Measurements from ENCODE around the gene STAC3. TPM values are rescaled to one million over a fixed set of nuclear protein-coding genes. Genes with fewer than 3 reads are reported as not detected.

The STAC3 gene
- total and polyA plus RNA-seq, 5 donors from 2014 or later: 0.10 to 2.6 (median 0.35) TPM; not detected in 1

GRCh38 chr12:57241402-57242310 lies 9.3 kb downstream of the STAC3 start:
- peaks cover 0 to 4% (median 0%) of the 10 kb centered on the region in 7 donors for H3K9me3 Mint-ChIP-seq
- Histone ChIP-seq H3K27ac (ENCODE audit: insufficient read depth, low read length, poor library complexity, severe bottlenecking) (no peak overlapping the region), H3K36me3 (ENCODE audit: control insufficient read depth, insufficient read depth, low read length) (no peaks in the 10 kb centered on the region), H3K27me3 (ENCODE audit: control insufficient read depth, insufficient read depth, low read length) (peaks cover 3% of the 10 kb centered on the region), H3K4me1 (ENCODE audit: control insufficient read depth, insufficient read depth, low read length, poor library complexity, severe bottlenecking) (peaks cover 73% of the 10 kb centered on the region), H3K4me3 (ENCODE audit: low read depth, low read length) (no peak overlapping the region), H3K9me3 (ENCODE audit: control insufficient read depth in 2 of 2, low read length in 2 of 2) (no peaks in the 10 kb centered on the region)
- peak overlapping the region in 1 of 3 donors; percentile 42 for H3K27ac Mint-ChIP-seq
- H3K4me3 Mint-ChIP-seq: peak overlapping the region; percentile 86 to 97 (median 93)
- H3K4me1 Mint-ChIP-seq: peaks cover 5 to 61% (median 46%) of the 10 kb centered on the region in 4 donors
- H3K27me3 Mint-ChIP-seq: peaks cover 66% of the 10 kb centered on the region
- ATAC-seq (ENCODE audit: low read depth in 2 of 2): no peak
- DNase-seq: no peak
- no peaks in the 10 kb centered on the region for H3K36me3 Mint-ChIP-seq

- Mint-ChIP-seq H3K4me1 (peaks cover 5 to 68% (median 48%) of the 10 kb centered on the region in 4 donors), H3K27me3 (peaks cover 64% of the 10 kb centered on the region), H3K9me3 (peaks cover 0 to 4% (median 0%) of the 10 kb centered on the region in 7 donors), H3K4me3 (peak overlapping the region; percentile 89 to 99 (median 97)), H3K36me3 (no peaks in the 10 kb centered on the region), H3K27ac (peak overlapping the region; percentile 53 to 96 (median 93))
- Histone ChIP-seq H3K36me3 (ENCODE audit: control insufficient read depth, insufficient read depth, low read length) (no peaks in the 10 kb centered on the region), H3K27me3 (ENCODE audit: control insufficient read depth, insufficient read depth, low read length) (peaks cover 3% of the 10 kb centered on the region), H3K9me3 (ENCODE audit: control insufficient read depth in 2 of 2, low read length in 2 of 2) (no peaks in the 10 kb centered on the region), H3K27ac (ENCODE audit: insufficient read depth, low read length, poor library complexity, severe bottlenecking) (no peak overlapping the region), H3K4me3 (ENCODE audit: low read depth, low read length) (peak overlapping the region; percentile 76), H3K4me1 (ENCODE audit: control insufficient read depth, insufficient read depth, low read length, poor library complexity, severe bottlenecking) (peaks cover 80% of the 10 kb centered on the region)
- ATAC-seq (ENCODE audit: low read depth in 2 of 2): no peak
- no peak for DNase-seq
Observed at GRCh38 chr12:57240926-57241401, 10.0 kb downstream of the STAC3 start.

DNA sequence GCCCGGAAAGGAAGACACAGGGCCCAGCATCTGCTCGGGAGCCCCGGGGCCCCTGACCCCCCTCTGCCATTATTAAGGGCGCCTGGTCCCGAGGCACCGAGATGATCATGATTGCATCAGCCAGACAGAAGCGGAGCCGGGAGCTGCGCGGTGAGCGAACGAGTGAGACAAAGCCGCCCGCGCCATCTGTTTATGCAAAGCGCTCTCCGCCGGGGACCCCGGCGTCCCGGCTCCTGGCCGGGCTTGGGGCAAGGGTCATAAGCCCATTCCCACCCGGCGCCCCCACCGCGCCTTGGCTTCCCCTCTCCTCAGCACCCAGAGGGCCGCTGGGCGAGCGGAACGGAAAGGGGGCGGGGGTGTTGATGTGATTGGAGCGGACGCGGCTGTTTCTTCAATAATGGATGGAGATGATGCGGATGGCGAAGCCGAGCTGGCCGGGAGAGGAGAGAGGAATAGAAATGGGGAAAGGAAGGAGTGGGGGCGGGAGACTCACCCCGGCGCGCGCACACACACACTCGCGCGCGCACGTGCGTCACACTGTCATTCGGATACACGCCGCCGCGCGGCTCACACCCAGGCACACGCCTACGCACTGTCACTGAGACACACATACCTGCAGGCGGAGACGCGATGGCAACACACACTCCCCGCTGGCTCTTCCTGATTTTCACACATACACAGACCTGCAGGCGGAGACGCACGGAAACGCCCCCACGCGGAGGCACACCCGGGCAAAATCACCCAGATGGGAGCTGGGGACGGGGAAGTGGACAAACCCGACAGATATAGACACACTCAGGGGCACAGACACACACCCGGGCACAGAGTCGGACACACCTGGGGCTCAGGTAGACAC lies 10.7 kb downstream of the STAC3 start:
- Histone ChIP-seq H3K9me3 (ENCODE audit: control insufficient read depth in 2 of 2, low read length in 2 of 2) (no peaks in the 10 kb centered on the region), H3K27me3 (ENCODE audit: control insufficient read depth, insufficient read depth, low read length) (peaks cover 3% of the 10 kb centered on the region), H3K4me1 (ENCODE audit: control insufficient read depth, insufficient read depth, low read length, poor library complexity, severe bottlenecking) (peaks cover 87% of the 10 kb centered on the region), H3K4me3 (ENCODE audit: low read depth, low read length) (peak overlapping the region; percentile 76), H3K36me3 (ENCODE audit: control insufficient read depth, insufficient read depth, low read length) (no peaks in the 10 kb centered on the region), H3K27ac (ENCODE audit: insufficient read depth, low read length, poor library complexity, severe bottlenecking) (peak overlapping the region; percentile 51)
- Mint-ChIP-seq H3K36me3 (no peaks in the 10 kb centered on the region), H3K9me3 (peaks cover 0 to 4% (median 0%) of the 10 kb centered on the region in 7 donors), H3K4me3 (peak overlapping the region; percentile 89 to 99 (median 97)), H3K27me3 (peaks cover 64% of the 10 kb centered on the region), H3K27ac (peak overlapping the region; percentile 53 to 96 (median 93)), H3K4me1 (peaks cover 5 to 74% (median 51%) of the 10 kb centered on the region in 4 donors)
- peak; percentile 56 to 60 for ATAC-seq (ENCODE audit: low read depth in 2 of 2)
- DNase-seq: peak; percentile 60 to 82 (median 74)

DNA sequence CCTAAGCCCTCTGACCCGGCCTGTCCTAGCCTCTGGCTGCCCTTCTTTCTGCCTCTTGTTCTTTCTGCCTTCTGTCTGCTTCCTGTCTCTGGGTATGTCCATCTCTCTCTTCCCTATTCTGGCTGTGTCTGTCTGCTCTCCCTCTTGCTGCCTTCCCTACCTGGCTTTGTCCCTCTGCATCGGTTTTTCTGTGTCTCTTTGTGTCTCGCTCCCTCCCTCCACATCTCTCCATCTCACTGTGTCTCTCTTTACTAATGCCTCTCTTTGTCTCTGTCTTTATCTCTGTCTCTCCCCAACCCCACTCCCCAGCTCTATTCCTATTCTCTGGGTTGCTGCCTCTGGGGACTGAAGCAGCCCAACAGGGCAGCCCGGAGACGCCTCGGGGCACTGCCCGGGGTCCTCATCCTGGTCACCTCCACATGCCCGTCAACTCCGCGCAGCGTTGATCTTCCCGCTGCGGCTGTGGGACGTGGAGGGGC lies 11.4 kb downstream of the STAC3 start:
- peaks cover 3% of the 10 kb centered on the region for H3K27me3 ChIP-seq (ENCODE audit: control insufficient read depth, insufficient read depth, low read length)
- Mint-ChIP-seq H3K27me3 (peaks cover 64% of the 10 kb centered on the region), H3K4me3 (peak overlapping the region; percentile 89 to 99 (median 97)), H3K9me3 (peaks cover 0 to 4% (median 0%) of the 10 kb centered on the region in 7 donors), H3K27ac (peak overlapping the region; percentile 52 to 96 (median 93)), H3K4me1 (peaks cover 5 to 80% (median 54%) of the 10 kb centered on the region in 4 donors), H3K36me3 (peaks cover under 1% of the 10 kb centered on the region)
- no peaks in the 10 kb centered on the region for H3K9me3 ChIP-seq (ENCODE audit: control insufficient read depth in 2 of 2, low read length in 2 of 2)
- H3K4me3 ChIP-seq (ENCODE audit: low read depth, low read length): peak overlapping the region; percentile 76
- peaks cover 93% of the 10 kb centered on the region for H3K4me1 ChIP-seq (ENCODE audit: control insufficient read depth, insufficient read depth, low read length, poor library complexity, severe bottlenecking)
- ATAC-seq (ENCODE audit: low read depth in 2 of 2): no peak
- DNase-seq: peak in 1 of 3 donors; percentile 15
- H3K36me3 ChIP-seq (ENCODE audit: control insufficient read depth, insufficient read depth, low read length): no peaks in the 10 kb centered on the region
- H3K27ac ChIP-seq (ENCODE audit: insufficient read depth, low read length, poor library complexity, severe bottlenecking): peak overlapping the region; percentile 51

DNA sequence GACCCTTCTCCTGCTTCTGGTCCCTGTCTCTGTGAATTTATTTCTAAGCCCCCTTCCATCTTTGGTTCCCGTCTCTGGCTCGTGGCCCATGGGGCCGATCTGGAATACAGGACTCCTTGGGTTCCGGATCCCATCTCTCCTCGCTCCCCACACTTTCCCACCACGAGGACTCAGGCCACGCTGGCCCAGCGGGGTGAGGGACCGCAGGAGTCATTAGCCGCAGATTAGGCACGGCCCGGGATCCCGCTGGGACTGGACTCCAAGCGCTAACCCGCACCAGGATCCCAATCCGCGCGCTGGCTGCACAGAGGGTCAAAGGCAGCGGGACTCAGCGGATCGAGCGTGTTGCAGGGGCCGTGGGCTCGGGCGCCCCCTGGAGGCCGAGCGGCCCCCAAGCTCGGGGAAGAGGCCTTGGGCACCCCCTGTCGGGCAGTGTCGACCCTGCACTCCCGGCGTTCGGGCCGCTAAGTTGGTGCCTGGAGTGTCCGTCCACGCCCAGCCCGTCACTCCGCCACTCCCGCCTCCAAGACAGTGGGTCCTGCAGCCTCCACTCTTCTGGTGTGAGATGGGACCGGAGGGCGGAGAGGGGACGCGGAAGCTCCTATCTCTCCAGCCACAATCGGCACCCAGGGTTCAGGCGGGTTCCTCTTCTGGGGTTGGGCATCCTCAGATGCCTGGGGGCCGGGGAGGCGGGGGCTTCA lies 12.0 kb downstream of the STAC3 start:
- Histone ChIP-seq H3K27me3 (ENCODE audit: control insufficient read depth, insufficient read depth, low read length) (peaks cover 3% of the 10 kb centered on the region), H3K4me1 (ENCODE audit: control insufficient read depth, insufficient read depth, low read length, poor library complexity, severe bottlenecking) (peaks cover 99% of the 10 kb centered on the region), H3K27ac (ENCODE audit: insufficient read depth, low read length, poor library complexity, severe bottlenecking) (peak overlapping the region; percentile 55), H3K36me3 (ENCODE audit: control insufficient read depth, insufficient read depth, low read length) (peaks cover 5% of the 10 kb centered on the region), H3K9me3 (ENCODE audit: control insufficient read depth in 2 of 2, low read length in 2 of 2) (no peaks in the 10 kb centered on the region), H3K4me3 (ENCODE audit: low read depth, low read length) (peak overlapping the region; percentile 76)
- Mint-ChIP-seq H3K4me3 (peak overlapping the region; percentile 89 to 99 (median 97)), H3K9me3 (peaks cover 0 to 4% (median 0%) of the 10 kb centered on the region in 7 donors), H3K36me3 (peaks cover 6% of the 10 kb centered on the region), H3K4me1 (peaks cover 11 to 84% (median 60%) of the 10 kb centered on the region in 4 donors), H3K27me3 (peaks cover 64% of the 10 kb centered on the region), H3K27ac (peak overlapping the region; percentile 91 to 97 (median 93))
- DNase-seq (peak; percentile 80 to 88 (median 84)), ATAC-seq (ENCODE audit: low read depth in 2 of 2) (peak; percentile 60 to 68)

GRCh38 chr12:57237932-57238853 lies 12.8 kb downstream of the STAC3 start:
- peak overlapping the region; percentile 91 to 97 (median 93) for H3K27ac Mint-ChIP-seq

More at GRCh38 chr12:57237932-57238853, 12.8 kb downstream of the STAC3 start:
- DNase-seq (peak in 2 of 3 donors; percentile 34 to 67), ATAC-seq (ENCODE audit: low read depth in 2 of 2) (no peak)
- Histone ChIP-seq H3K27ac (ENCODE audit: insufficient read depth, low read length, poor library complexity, severe bottlenecking) (peak overlapping the region; percentile 55), H3K9me3 (ENCODE audit: control insufficient read depth in 2 of 2, low read length in 2 of 2) (no peaks in the 10 kb centered on the region), H3K4me3 (ENCODE audit: low read depth, low read length) (peak overlapping the region; percentile 67), H3K4me1 (ENCODE audit: control insufficient read depth, insufficient read depth, low read length, poor library complexity, severe bottlenecking) (peaks cover 99% of the 10 kb centered on the region), H3K27me3 (ENCODE audit: control insufficient read depth, insufficient read depth, low read length) (peaks cover 3% of the 10 kb centered on the region), H3K36me3 (ENCODE audit: control insufficient read depth, insufficient read depth, low read length) (peaks cover 13% of the 10 kb centered on the region)
- peak overlapping the region; percentile 89 to 99 (median 97) for H3K4me3 Mint-ChIP-seq
- peaks cover 0 to 4% (median 0%) of the 10 kb centered on the region in 7 donors for H3K9me3 Mint-ChIP-seq
- peaks cover 56% of the 10 kb centered on the region for H3K27me3 Mint-ChIP-seq
- peaks cover 14% of the 10 kb centered on the region for H3K36me3 Mint-ChIP-seq
- peaks cover 6 to 87% (median 60%) of the 10 kb centered on the region in 4 donors for H3K4me1 Mint-ChIP-seq

Measured in CD4-positive, CD25-positive, alpha-beta regulatory T cell (primary cell).